Measurements from ENCODE around the gene MRPL51. TPM values are rescaled to one million over a fixed set of nuclear protein-coding genes. Genes with fewer than 3 reads are reported as not detected.

The MRPL51 gene
- total and polyA plus RNA-seq, 10 of the 15 experiments (the other 5 are each of a cell fraction or from before 2014, with no cell fraction given), result 137 to 1,202 (median 267) TPM

DNA sequence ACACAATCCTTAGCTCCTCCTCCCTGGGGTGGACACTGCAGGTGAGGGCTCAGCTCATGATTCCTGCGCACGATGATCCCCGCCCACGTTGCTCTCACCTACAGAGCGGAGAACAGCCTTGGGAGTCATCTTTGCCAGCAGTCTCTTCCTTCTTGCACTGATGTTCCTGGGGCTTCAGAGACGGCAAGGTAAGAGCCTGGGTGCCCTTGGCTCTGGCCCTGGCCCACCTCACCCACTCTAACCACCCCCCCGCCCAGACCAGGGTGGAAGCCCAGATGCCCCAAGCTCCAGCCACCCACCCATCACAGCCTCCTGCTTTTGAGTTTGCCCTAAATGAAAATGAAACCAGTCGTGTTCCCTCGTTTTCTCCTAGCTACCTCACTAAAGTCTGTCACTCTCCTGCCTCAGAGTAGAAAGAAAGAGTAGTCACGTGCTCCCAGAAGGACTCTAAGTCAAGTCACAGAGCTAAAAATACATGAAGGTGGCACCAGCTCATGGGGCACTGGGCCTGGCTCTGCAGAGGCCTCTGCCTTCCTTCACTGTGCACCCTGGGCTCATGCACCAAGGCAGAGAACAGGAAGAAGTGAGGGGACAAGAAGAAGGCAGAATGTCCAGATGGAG lies 32.2 kb downstream of the MRPL51 start:
- peak; percentile 59 for DNase-seq (ENCODE audit: low read depth, low spot score)
- H3K9me3 ChIP-seq (replicated peaks; ENCODE audit: control insufficient read depth, insufficient read depth, low read length), result no peaks in the 10 kb centered on the region
- TF ChIP-seq GATAD2B (conservative IDR thresholded peaks at IDR 0.05; ENCODE audit: low read depth) (no peak), KAT2A (conservative IDR thresholded peaks at IDR 0.05; ENCODE audit: control insufficient read depth, low read depth, low read length) (no peak), POLR2A (IDR thresholded peaks at IDR 0.05; ENCODE audit: low read depth, low read length) (peak; percentile 66), PAX5 (IDR thresholded peaks at IDR 0.05; ENCODE audit: borderline replicate concordance, low read depth, low read length) (no peak), RUNX3 (IDR thresholded peaks at IDR 0.05; ENCODE audit: low read length) (peak; percentile 18; the same call in 1 of the 2 replicates), TARDBP (IDR thresholded peaks at IDR 0.05; ENCODE audit: borderline replicate concordance) (no peak), BHLHE40 (IDR thresholded peaks at IDR 0.05; ENCODE audit: borderline replicate concordance in 1 of 2, low read depth in 2 of 2, low read length in 1 of 2) (peak; percentile 73 to 80), KLF5 (IDR thresholded peaks at IDR 0.05; ENCODE audit: partially characterized antibody) (no peak), LARP7 (IDR thresholded peaks at IDR 0.05) (no peak)
- TF ChIP-seq, protein P1, sequence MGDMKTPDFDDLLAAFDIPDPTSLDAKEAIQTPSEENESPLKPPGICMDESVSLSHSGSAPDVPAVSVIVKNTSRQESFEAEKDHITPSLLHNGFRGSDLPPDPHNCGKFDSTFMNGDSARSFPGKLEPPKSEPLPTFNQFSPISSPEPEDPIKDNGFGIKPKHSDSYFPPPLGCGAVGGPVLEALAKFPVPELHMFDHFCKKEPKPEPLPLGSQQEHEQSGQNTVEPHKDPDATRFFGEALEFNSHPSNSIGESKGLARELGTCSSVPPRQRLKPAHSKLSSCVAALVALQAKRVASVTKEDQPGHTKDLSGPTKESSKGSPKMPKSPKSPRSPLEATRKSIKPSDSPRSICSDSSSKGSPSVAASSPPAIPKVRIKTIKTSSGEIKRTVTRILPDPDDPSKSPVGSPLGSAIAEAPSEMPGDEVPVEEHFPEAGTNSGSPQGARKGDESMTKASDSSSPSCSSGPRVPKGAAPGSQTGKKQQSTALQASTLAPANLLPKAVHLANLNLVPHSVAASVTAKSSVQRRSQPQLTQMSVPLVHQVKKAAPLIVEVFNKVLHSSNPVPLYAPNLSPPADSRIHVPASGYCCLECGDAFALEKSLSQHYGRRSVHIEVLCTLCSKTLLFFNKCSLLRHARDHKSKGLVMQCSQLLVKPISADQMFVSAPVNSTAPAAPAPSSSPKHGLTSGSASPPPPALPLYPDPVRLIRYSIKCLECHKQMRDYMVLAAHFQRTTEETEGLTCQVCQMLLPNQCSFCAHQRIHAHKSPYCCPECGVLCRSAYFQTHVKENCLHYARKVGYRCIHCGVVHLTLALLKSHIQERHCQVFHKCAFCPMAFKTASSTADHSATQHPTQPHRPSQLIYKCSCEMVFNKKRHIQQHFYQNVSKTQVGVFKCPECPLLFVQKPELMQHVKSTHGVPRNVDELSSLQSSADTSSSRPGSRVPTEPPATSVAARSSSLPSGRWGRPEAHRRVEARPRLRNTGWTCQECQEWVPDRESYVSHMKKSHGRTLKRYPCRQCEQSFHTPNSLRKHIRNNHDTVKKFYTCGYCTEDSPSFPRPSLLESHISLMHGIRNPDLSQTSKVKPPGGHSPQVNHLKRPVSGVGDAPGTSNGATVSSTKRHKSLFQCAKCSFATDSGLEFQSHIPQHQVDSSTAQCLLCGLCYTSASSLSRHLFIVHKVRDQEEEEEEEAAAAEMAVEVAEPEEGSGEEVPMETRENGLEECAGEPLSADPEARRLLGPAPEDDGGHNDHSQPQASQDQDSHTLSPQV (IDR thresholded peaks at IDR 0.05), result no peak
- TF ChIP-seq, protein P2, sequence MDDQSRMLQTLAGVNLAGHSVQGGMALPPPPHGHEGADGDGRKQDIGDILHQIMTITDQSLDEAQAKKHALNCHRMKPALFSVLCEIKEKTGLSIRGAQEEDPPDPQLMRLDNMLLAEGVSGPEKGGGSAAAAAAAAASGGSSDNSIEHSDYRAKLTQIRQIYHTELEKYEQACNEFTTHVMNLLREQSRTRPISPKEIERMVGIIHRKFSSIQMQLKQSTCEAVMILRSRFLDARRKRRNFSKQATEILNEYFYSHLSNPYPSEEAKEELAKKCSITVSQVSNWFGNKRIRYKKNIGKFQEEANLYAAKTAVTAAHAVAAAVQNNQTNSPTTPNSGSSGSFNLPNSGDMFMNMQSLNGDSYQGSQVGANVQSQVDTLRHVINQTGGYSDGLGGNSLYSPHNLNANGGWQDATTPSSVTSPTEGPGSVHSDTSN (IDR thresholded peaks at IDR 0.05; ENCODE audit: insufficient replicate concordance, low read depth, low read length), result no peak
- TF ChIP-seq, protein P3, sequence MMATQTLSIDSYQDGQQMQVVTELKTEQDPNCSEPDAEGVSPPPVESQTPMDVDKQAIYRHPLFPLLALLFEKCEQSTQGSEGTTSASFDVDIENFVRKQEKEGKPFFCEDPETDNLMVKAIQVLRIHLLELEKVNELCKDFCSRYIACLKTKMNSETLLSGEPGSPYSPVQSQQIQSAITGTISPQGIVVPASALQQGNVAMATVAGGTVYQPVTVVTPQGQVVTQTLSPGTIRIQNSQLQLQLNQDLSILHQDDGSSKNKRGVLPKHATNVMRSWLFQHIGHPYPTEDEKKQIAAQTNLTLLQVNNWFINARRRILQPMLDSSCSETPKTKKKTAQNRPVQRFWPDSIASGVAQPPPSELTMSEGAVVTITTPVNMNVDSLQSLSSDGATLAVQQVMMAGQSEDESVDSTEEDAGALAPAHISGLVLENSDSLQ (IDR thresholded peaks at IDR 0.05), result peak; percentile 57; the same call in 1 of the 2 replicates

More for the DNA sequence above, 32.2 kb downstream of the MRPL51 start:
- Histone ChIP-seq H2AFZ (ENCODE audit: control insufficient read depth, low read depth, low read length) (no peak overlapping the region), H3K4me2 (ENCODE audit: control insufficient read depth, insufficient read depth) (peak overlapping the region; percentile 73), H3K27ac (ENCODE audit: control insufficient read depth, insufficient read depth) (peak overlapping the region; percentile 89), H3K9ac (ENCODE audit: control insufficient read depth, insufficient read depth, low read length) (peak overlapping the region; percentile 64), H3K79me2 (ENCODE audit: control insufficient read depth, insufficient read depth, low read length) (peaks cover 53% of the 10 kb centered on the region), H3K4me3 (peak overlapping the region; percentile 33), H3K4me1 (ENCODE audit: control insufficient read depth, insufficient read depth, low read length) (peaks cover 48% of the 10 kb centered on the region), H3K27me3 (replicated peaks in 1 of 2; ENCODE audit: control insufficient read depth in 2 of 2, insufficient read depth in 2 of 2, low read length in 1 of 2) (no peaks in the 10 kb centered on the region), H4K20me1 (ENCODE audit: control insufficient read depth, insufficient read depth) (no peaks in the 10 kb centered on the region), H3K36me3 (ENCODE audit: control insufficient read depth in 2 of 2, insufficient read depth in 2 of 2, low read length in 1 of 2) (peaks cover 36 to 42% of the 10 kb centered on the region in 2 experiments)
- no TSS peak for BruUV-seq (replicated peaks)
- ChIA-PET SMC1A (ENCODE audit: uncharacterized antibody, unreplicated experiment) (interaction anchor here (1.0 to 8.7 kb wide), 16 partner anchors 9 to 135 kb away, joined by 3 to 169 read pairs (median 4); partner anchors contain the start of genes CD27, GAPDH, MRPL51 and TAPBPL), RAD21 (ENCODE audit: unreplicated experiment) (interaction anchor here (0.8 to 8.8 kb wide), 12 partner anchors 10 to 137 kb away, joined by 3 to 319 read pairs (median 9); partner anchors contain the start of genes CD27, MRPL51, TAPBPL and VAMP1), POLR2A (interaction anchor here (0.6 to 10.3 kb wide), 16 partner anchors 9 to 464 kb away, joined by 3 to 384 read pairs (median 6); partner anchors contain the start of genes CD27, GAPDH, MRPL51 and TAPBPL), CTCF (interaction anchor here (0.9 to 7.3 kb wide), 13 partner anchors 9 to 473 kb away, joined by 3 to 147 read pairs (median 15); partner anchors contain the start of genes CD27, TAPBPL and VAMP1)
- intact Hi-C loops (cut with micrococcal nuclease; ENCODE audit: unreplicated experiment) (no loop called here), in situ Hi-C loops (cut with MboI) (loop anchor here (5.0 kb wide), 1 partner anchor 34 kb away; no protein-coding TSS in a partner anchor)
- FAIRE-seq (peak; percentile 59), ATAC-seq (peak; percentile 36)
- 27% methylated on average over 10 of the region's 10 CpGs for whole genome bisulfite sequencing (ENCODE audit: insufficient coverage, insufficient replicate concordance, low lambda C conversion rate, missing lambda C conversion rate)

Measured in GM12878 (cell line).